NCI-H510A (cell line): Measurements from ENCODE around the gene USP46.

ENCODE experiments used
- DNase-seq: peaks from one replicate; lab custom pipeline; 2025; lab: John Stamatoyannopoulos, UW

USP46 gene

DNA sequence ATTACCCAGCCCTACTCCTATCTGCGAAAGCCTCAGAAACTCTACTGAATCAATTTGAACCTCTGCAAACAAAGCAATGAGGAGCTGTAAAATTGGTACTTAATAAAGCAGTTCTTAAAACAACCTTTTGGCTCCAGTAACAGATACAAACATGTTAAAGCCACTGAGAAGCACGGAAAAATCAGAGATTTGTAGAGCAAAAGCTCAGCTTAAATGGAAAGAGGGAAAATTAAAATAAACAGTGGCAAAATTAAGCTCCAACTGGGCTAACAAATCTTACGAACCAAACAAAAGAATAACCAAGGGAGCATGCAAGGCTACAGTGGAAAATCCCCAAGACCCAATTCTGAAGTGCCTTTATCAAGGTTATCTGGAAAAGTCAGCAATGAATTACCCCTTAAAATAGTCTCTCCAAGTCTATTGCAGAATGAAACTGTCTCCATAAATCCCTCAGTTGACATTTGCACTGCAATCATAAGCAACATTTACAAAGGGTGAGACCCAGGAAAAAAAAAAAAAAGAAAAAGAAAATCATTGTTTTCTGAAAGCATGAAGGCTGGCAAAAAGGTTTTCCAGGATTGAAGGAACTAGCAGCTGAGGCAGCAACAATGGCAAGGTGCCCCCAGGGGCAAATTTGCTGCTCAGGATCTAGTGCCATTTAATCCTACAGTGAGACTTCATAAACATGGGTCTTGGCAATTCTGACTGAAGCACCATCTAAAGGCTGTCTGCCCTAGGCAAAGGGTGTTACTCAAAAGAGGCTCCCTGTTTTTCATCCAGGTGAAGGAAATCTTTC is 40.1 kb downstream of the USP46 start:
- no peak for DNase-seq

DNA sequence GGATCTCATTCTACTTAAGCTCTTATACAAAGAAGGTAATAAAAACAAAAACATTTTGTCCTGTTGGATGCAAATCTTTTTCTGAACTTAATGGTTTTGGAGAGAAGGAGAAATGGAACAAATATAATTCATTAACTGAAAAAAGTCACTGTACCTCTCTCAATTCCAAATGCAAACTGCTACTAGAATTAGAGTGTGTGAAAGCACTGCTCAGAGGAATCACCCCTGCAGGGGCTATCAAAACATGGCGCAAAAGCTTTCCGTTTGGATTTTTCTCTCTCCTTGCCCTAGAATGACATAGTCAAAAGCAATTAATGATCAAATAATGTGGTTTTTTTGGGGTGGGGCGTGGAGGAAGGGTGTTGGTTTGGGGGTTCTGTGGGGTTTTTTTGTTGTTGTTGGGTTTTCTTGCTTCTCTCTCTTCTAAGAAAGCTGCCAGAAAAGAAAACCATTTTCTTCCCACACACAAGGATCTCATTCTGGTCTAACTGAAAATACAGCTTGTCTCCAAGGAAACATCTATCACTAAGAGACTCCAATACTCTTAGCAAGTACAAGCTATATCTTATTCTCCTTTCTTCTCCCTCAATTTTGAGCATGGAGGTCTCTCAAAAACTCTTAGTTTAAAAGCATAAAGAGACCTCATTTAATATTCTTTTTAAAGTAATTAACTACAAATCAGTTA is 41.6 kb downstream of the USP46 start:
- DNase-seq, result no peak

DNA sequence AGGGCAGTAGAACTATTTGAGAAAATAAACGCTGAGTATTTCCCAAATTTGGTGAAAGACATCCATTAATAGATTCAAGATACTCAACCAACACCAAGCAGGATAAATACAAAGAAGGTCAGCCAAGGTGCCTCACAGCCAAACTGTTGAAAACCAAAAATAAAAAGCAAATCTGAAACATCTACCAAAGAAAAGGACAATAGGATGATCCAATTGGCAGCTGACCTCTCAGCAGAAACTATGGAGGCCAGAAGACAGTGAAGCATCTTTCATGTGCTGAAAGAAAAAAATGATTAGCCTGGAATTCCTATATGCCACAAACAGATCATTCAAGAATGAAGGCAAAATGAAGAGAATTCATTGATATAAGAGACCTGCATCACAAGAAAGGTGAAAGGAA is 44.9 kb downstream of the USP46 start:
- no peak for DNase-seq

DNA sequence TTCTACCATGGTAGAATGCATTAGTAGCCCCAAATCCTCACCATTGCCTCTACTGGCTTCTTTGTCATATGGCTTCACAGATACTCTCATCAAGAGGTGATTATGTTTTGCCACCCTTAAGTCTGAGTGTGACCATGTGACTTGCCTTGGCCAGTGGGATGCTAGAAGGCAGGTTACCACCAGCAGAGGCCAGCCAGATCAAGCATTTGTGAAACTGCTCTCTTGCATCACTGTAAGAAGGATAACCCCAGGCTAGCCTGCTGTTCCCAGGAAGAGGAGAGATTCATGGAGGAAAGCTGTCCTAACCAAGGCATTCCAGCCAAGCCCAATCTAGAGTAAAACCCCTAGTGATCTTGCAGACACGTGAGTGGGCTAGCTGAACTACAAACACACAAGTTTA is 46.8 kb downstream of the USP46 start:
- no peak for DNase-seq

DNA sequence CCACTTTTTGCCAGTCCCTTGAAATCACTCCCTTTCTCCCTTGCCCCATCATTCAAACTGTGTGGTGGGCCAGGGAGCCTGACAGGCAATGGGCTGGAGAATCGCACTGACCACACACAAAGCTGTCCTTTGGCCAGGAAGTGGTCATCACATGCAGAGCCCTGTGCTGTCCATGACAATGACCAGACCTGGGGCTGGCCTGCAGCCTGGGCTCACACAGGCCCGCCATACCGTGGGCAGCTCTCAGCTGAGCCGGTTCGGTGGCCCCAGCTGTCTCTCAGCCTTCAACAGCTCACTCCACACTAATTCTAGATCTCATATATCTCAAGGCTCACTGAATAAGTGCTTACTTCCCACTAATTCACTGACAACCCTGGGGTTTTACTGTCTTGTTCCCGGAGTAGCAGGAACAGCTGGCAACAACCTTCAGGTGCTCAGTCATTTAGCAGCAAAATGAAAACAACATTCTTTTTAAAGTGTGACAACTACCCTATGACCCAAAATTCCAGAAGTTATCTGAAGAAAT is 48.0 kb downstream of the USP46 start:
- DNase-seq, result no peak

DNA sequence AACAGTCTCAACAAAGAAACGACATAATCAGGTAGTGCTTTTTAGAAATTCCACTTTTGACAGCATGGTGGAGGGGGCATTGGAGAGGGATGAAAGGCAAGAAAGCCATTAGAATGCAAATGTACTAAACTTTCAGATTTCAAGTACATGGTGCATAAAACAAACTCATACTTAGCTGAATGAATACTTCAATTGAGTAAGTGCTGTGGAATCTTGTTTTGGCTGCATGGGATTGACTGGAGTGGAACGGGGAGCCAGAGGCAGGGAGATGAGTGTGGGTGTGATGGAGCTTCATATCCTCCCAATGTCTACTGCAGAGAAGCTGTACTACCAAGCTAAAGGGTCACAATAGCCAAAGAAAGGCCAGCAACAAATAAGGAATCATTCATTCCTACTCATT is 52.4 kb downstream of the USP46 start:
- DNase-seq, result no peak

DNA sequence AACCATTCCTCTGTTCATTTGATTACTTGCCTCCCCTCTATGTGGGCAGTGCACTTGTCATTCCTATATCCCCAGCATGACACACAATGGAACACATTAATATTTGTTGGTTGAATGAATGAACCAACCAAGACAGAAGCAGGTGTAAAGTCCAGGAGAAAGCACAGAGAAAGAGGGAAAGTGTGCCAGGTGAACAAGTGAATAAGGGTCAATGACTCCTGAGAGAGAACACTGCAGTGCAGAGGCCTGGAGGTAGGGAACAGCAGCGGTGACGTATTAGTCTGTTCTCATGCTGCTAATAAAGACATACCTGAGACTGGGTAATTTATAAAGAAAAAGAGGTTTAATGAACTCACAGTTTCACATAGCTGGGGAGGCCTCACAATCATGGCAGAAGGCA is 53.1 kb downstream of the USP46 start:
- no peak for DNase-seq

DNA sequence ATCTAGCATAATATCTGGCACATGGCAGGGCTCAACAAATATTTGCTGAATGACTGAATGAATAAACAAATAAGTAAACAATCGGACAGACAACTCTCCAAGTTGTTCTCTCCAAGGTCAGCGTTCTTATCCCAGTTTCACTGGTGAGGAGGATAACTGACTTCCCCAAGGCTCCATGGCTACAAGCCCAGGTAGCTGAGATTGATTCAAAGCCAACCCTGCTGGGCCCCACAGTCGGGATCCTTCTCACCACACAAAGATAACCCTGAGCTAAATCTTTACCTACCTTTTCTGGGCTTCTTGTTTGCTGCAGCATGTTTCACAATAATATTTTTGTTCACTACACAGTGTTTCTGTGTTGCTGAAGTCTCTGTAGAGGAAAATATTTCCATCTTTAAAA is 54.9 kb downstream of the USP46 start:
- DNase-seq, result no peak

DNA sequence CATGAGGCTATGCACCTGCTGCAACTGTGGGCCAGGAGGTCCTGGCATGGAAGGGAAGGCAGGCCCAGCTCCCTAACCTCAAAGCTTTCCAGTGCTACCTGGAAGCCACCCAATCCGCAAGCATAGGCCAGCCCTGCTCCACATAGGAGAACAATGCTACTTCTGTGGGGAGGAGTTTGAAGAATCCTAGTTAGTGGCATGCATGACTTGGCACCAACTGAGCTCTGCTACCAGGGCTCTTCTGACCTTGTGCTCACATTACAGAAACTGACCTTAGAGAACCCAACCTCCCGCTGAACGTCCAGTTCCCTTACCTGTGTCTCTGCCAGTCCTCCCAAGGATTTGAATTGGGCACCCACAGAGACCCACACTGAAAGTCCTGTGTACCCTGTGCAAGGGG is 58.8 kb downstream of the USP46 start:
- DNase-seq, result no peak

DNA sequence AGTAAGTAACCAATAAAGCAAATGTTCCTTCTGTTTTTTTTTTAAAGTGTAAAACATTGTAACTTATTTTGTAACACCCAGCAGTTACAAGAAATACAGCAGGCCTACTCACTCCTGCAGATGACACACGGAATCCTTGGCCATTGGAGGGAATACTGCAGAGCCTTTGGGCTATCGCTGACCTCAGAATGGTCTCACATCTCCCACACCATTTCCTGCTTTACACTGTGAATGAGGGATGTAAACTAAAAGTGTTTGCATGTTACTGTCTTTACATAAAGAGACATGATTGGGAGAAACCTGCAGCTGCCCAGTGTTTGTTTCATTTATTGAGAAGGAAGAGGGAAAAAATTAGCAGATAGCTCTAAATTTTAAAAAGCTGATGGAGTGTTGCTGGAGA is 64.1 kb downstream of the USP46 start:
- no peak for DNase-seq

DNA sequence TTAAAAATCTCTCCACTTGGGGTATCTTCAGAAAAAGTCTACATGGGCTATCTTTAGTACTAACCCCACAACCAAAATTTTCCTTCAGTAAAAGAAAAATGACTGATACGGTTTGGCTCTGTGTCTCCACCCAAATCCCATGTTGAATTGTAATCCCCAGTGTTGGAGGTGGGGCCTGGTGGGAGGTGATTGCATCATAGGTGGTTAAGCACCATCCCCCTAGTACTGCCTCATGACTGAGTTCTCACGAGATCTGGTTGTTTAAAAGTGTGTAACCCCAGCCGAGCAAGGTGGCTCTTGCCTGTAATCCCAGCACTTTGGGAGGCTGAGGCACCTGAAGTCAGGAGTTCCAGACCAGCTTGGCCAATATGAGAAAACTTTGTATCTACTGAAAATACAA is 66.8 kb downstream of the USP46 start:
- DNase-seq, result no peak

DNA sequence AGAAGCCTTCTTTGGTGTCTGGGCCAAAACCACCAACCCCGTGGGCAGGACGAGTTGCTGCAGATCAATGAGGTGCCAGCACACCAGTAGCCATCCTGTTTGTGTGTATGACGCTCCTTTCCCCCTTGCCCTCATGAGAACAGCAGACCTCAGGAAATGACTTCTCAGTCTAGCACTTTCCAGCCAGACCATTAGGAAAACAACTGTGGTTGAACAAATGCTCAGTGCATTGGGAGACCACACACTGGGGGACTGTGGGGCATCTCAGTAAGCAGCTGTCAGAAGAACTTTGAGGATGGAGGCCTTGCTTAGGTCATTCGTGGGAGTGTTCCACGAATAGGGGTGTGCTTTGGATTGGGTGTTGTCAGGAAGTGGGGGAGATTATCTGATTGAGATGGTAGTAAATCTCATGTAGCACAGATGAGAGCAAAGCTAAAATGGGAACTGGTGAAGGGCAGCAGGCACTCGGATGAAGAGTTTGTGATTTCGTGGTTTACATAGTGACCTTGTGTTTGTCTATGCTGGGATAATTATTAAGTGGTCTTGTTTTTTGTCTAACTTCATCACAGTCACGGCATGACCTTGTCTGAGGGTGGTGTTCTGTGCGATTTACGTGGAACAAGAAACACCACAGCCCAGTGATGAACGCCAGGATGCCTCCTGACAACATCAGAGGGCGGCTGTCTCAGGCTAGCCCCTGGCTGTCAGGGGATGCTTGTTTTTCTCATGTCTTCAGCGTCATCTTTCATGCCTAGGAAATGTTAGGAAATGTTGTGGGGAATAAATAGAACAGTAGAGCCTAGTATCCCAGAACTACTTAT is 70.1 kb downstream of the USP46 start:
- DNase-seq, result no peak

DNA sequence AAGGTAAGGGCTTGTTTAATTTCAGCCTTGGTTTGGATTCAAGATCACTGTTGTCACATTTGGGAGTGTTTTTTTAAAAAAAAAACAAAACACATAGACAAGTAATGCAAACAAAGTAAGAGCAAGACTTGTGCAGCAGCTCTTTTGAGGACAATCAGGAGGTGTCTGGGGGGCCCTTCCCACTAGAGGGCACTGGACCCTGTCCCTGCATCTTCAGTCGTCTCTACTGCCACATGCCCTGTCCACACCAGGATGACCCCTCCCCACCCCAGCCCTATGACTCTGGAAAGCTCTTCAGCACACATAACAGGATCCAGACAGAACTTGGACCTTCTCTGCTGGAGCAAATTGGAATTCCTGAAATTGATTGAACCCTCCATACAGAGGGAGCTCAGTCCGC is 71.0 kb downstream of the USP46 start:
- DNase-seq, result no peak

DNA sequence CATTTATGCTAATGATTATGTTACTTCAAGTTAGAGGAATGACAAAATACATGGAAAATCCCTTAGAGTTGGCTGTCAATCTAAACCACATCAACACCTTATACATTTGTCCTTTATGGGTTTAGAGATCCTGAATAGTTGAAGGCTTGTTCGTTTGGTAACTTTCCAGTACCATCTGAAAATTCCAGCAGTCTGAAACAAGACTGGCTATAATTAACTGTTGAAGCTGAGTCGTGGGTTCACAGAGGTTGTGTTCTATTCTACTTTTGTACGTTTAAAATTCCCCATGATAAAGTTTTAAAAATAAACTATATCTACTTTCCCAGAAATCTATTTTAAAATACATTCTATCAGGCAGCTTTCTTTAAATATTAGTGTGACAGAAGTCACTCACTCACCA is 73.0 kb downstream of the USP46 start:
- no peak for DNase-seq

DNA sequence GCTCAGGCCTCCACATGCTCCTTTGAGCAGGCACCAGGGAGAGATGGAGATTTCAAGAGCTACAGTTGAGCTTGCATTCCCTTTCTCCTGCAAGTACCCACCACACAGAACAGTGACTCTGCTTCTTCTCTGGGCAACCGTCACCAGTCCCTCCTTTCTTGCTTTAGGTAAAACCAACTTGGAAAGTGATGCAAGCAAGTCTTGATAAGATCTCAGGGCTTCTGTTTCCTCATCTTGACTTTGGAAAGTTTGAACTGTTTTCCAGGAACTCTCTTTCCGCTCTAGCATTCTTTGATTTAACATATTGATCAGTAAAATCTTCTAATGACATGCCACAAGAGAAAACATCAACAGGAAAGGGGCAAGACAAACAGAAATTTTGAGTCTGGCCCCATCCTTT is 73.7 kb downstream of the USP46 start:
- no peak for DNase-seq

DNA sequence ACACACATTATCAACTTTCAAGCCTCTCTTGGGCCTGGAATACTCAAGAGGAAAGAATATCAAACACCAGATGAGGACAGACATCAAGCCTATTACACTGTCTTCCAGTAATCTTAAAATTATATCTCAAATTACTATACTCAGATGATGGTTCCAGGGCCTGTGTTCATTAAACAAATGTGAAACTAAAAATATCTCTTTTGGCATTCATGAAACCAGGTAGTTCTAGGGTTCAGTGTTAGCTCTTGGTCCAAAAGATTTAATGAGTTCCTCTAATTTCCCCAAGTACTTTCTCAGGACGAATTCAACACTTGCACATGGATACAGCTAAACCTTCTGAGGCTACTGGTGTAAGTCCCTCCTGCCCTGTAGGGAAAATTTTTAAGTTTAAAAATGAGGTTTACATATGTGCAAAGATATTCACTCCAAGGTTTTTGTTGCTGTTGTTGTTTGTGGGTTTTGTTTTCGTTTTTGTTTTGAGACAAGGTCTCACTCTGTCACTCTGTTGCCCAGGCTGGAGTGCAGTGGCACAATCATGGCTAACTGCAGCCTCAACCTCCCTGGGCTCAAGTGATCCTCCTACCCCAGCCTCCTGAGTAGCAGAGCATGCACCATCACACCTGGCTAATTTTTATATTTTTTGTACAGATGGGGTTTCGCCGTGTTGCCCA is 79.4 kb downstream of the USP46 start:
- no peak for DNase-seq

DNA sequence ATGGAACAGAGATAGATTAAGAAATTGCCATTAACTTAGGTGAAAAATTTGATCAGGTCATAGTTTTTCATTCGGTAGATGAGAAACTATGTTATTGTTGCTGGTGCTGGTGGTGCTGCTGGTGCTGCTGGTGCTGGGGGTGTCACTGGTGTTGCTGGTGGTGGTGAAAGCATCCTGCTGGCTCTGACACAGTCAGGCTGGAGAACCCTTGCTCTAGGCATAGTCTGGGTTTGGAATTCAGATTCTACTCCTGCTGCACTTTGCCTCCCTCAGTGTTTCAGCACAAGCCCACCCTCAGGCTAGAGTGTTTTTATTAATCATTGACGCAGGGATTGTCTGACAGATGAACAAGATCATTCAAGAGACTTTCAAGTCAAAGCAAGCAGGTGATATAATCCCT is 80.2 kb downstream of the USP46 start:
- no peak for DNase-seq

DNA sequence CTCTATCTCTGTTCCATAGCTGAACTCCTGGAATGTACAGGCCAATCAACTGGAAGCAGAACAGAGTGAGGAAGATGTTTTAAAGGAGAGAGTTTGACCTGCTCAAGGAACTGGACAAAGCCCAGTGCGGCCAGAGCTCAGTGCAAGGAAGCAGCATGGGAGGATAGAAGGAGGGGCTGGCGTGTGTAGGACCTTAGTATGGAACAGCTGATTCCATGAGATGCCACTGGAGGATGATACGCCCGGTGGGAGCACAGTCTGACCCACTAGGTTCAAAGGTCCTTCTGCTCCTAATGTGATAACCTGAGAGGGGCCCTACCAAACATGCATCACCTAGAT is 81.5 kb downstream of the USP46 start:
- no peak for DNase-seq

DNA sequence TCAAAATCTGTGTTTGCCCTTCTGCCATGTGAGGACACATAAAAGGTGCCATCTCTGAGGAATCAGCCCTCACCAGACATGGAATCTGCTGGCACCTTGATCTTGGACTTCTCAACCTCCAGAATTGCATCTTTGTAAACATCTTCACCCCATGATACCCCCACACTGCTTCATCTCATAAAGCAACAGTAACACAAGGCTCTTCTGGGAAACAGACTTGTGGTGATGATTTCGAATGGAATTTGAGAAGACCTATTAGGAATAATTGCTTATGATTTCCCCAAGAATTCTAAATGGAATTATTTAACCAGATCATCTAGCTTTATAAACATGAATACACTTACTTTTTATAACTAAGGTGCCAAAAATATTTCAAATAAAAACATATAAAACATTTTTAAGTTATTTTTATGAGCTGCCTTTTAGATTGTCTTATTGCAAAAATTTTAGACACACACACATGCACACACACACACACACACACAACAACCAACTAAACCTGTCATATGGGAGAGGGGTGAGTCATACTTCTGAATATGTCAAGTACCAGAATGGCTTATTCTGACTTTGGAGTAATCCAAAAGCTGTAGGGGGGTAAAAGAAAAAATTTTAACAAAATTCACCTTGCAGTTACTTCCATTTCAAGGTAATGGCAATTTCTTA is 82.0 kb downstream of the USP46 start:
- no peak for DNase-seq

DNA sequence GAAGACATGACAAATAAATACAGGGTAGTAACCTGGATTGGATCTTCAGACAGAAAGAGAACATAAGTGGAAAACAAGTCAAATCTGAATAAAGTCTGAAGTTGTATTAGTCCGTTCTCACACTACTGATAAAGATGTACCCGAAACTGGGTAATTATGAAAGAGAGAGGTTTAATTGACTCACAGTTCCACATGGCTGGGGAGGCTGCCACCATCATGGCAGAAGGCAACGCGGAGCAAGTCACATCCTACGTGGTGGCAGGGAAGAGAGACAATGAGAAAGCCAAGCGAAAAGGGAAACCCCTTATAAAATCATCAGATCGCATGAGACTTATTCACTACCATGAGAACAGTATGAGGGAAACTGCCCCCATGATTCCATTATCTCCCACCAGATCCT is 82.8 kb downstream of the USP46 start:
- DNase-seq, result no peak

DNA sequence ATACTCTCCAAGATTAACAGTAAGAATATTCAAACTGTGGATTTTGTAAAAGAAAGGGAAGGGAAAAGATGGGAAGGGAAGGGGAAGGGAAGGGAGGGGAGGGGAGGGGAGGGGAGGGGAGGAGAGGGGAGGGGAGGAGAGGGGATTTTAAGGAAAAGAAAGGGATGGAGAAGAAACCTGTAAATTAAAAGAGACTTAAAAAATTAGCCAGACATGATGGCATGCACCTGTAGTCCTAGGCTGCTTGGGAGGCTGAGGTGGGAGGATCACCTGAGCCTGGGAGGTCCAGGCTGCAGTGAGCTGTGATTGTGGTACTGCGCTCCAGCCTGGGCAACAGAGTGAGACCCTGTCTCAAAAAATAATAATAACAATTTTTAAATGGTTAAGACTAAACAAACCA is 83.7 kb downstream of the USP46 start:
- DNase-seq, result no peak

DNA sequence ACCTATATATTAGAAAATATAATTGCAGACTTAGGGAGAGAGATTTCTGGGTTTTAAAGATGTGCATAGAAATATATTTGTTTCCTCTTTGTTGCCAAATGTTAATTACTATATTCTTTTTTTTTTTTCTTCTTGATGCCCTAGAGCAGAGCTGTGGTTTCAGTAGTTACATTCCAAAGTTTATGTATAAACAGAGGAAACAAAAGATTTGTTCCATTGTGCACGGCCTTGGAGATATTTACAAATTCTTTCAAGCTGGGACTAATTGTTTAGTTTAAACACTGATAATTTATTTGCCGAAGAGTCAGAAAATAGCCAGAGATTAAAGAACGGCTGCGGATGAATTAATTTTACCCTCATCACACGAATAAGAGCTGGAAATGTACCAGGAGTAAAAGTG is 85.1 kb downstream of the USP46 start:
- DNase-seq, result no peak
